NCI-H774 (cell line): Measurements from ENCODE around the gene BSN.

Source experiments
- DNase-seq: peaks from one replicate; lab custom pipeline; 2025; lab: John Stamatoyannopoulos, UW

Gene BSN

DNA sequence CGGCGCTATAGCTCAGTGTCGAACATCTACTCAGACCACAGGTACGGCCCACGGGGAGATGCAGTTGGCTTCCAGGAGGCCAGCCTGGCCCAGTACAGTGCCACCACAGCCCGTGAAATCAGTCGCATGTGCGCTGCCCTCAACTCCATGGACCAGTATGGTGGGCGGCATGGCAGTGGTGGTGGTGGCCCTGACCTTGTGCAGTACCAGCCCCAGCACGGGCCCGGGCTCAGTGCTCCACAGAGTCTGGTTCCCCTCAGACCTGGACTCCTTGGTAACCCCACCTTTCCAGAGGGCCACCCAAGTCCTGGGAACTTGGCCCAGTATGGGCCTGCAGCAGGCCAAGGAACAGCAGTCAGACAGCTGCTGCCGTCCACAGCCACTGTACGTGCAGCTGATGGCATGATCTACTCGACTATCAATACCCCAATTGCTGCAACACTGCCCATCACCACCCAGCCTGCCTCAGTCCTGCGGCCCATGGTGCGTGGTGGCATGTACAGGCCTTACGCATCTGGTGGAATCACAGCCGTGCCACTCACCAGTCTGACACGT, 101.5 kb downstream of the BSN start:
- DNase-seq: no peak

DNA sequence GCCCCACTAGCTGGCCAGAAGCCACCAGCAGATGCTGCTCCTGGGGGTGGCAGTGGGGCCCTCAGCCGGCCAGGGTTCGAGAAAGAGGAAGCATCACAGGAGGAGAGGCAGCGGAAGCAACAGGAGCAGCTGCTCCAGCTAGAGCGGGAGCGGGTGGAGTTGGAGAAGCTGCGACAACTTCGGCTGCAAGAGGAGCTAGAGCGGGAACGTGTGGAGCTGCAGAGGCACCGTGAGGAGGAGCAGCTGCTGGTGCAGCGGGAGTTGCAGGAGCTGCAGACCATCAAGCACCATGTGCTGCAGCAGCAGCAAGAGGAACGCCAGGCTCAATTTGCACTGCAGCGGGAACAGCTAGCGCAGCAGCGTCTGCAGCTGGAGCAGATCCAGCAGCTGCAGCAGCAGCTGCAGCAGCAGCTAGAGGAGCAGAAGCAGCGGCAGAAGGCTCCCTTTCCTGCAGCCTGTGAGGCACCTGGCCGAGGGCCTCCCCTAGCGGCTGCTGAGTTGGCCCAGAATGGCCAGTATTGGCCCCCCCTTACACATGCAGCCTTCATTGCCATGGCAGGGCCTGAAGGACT, 102.3 kb downstream of the BSN start:
- no peak for DNase-seq

DNA sequence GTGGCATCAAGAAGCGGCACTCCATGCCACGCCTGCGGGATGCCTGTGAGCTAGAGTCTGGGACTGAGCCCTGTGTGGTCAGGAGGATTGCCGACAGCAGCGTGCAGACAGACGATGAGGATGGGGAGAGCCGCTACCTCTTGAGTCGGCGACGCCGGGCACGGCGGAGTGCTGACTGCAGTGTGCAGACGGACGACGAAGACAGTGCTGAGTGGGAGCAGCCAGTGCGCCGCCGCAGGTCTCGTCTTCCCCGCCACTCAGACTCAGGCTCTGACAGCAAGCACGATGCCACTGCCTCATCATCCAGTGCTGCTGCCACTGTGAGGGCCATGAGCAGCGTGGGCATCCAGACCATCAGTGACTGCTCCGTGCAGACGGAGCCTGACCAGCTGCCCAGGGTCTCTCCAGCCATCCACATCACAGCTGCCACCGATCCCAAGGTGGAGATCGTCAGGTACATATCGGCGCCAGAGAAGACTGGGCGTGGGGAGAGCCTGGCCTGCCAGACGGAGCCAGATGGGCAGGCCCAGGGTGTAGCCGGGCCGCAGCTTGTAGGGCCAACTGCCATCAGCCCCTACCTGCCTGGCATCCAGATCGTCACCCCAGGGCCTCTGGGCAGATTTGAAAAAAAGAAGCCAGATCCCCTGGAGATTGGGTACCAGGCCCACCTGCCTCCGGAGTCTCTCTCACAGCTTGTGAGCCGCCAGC, 103.1 kb downstream of the BSN start:
- DNase-seq: no peak

DNA sequence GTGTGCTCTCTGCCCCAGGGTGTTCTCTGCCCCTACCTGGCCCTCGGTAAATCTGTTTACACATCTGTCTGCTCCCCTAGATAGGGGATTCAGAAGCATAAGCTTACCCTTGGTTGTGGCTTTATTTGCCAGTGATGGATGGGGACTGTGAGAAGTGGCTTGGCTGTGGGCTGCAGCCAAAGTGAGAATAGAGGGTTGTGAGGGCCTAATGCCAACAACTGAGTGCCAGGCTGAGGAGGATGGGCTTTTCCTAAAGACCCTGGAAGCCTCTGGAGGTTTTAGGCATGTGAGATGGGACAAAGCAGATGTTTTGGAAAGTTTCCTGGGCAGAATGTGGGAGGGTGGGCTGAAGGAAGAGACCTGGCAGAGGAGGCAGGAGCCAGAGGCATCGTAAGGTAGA, 104.4 kb downstream of the BSN start:
- DNase-seq: no peak

DNA sequence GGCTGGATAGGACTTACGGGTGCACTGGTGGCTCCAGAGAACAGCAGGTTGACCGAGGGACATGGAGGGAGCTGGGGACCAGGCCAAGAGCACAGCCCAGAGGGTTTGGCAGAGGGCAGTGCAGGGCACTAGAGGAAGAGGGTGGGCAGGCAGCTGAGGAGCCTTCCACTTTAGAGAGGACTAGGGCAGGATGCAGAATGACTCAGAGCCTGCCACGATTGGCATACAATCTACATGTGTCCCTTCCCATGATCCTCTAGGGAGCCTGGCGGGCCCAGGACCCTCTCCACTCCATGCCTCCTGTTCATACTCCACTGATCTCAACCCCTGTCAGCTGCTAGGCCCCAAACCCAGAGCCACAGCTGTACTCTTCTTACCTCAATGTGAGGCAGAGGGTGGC, 105.5 kb downstream of the BSN start:
- DNase-seq: no peak

DNA sequence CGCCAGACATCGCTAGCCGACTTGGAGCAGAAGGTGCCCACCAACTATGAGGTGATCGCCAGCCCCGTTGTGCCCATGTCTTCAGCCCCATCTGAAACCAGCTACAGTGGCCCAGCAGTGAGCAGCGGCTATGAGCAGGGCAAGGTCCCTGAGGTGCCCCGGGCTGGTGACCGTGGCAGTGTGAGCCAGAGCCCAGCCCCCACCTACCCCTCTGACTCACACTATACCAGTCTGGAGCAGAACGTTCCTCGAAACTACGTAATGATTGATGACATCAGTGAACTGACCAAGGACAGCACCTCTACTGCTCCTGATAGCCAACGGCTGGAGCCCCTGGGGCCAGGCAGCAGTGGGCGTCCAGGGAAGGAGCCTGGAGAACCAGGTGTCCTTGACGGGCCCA, 107.0 kb downstream of the BSN start:
- DNase-seq: no peak

DNA sequence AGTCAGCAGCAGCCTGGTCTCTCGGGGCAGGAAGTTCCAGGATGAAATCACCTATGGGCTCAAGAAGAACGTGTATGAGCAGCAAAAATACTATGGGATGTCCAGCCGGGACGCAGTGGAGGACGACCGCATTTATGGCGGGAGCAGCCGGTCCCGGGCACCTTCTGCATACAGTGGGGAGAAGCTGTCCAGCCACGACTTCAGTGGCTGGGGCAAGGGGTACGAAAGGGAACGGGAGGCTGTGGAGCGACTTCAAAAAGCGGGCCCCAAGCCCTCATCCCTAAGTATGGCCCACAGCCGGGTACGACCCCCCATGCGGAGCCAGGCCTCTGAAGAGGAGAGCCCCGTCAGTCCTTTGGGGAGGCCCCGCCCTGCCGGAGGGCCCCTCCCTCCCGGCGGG, 107.7 kb downstream of the BSN start:
- no peak for DNase-seq

DNA sequence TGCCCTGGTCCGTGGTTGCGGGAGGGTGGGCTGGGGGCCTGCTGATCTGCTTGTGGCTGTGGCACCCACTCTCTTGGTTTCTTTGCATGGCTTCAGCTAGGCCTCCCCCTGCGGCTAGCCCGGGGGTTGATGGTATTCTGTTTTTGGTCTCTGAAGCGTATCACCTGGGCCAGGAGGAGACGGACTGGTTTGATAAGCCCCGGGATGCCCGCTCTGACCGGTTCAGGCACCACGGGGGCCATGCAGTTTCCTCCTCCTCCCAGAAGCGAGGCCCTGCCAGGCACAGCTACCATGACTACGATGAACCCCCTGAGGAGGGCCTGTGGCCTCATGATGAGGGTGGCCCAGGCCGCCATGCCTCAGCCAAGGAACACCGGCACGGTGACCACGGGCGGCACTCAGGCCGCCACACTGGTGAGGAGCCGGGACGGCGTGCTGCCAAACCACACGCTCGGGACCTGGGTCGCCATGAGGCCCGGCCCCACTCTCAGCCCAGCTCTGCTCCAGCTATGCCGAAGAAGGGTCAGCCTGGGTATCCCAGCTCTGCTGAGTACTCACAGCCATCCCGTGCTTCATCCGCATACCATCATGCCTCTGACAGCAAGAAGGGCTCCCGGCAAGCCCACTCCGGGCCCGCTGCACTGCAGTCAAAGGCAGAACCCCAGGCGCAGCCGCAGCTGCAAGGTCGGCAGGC, 108.6 kb downstream of the BSN start:
- no peak for DNase-seq

DNA sequence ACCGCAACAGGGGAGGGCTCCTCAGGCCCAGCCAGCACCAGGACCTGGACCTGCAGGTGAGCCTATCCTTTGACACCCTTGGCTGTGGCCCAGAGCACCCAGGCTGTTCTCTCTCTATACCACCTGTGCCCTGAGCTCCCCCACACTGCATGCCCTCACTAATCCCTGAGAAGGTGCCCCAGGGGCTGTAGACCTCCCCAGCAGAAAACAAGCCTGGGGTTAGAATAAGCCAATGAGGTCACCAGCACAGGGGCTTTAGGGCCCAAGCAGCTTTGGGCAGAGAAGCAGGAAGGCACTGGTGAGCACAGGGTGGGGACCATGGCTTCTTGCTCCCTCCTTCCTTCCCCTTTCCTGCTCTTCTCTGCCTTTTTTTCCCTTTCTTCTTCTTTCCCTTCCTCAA, 109.6 kb downstream of the BSN start:
- DNase-seq: no peak

DNA sequence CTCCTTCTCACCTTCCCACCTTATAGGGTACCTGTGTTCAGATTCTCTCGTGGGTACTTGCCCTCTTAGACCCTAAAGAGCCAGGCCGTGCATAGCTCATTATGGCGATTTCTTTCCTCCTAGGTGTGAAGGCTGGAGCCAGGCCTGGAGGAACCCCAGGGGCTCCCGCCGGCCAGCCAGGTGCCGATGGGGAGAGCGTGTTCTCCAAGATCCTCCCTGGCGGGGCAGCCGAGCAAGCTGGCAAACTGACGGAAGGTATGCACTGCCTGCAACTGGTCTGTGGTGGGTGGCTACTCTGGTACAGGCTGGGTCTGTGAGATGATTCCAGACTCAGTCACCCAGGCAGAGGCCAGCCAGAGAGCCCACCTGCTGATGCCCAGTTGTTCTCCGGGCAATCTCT, 110.0 kb downstream of the BSN start:
- DNase-seq: no peak

DNA sequence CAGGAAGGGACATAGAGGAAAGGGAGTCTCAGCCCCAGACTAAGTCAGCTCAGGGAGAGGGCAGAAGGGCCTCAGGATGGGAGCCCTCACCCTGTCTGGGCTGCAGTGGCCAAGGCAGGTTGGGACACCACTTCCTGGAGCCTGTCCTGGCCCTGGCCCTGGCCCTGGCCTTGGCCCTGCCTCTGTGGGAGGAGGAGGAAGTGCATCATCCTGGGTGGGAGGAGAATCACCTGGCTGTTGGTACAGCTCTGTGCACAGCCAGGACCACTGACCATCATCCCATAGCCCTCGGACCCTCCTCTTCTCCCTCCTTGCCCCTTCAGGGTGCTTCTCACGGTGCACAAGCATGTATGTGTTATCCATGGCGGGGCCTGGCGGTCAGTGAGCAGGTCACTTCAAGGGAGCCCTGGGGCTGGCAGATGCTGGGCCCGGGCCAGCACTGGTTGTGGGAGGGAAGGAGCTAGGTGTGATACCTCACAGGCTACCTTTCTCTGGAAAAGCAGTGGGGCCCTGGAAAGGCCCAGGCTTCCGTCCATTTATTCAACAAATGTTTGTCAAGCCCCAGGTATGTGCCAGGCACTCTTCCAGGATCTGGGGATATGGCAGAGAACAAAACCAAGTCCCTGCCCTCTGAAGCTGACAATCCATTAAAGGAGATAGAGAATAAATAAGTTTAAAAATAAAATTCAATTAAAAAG, 111.7 kb downstream of the BSN start:
- DNase-seq: no peak

DNA sequence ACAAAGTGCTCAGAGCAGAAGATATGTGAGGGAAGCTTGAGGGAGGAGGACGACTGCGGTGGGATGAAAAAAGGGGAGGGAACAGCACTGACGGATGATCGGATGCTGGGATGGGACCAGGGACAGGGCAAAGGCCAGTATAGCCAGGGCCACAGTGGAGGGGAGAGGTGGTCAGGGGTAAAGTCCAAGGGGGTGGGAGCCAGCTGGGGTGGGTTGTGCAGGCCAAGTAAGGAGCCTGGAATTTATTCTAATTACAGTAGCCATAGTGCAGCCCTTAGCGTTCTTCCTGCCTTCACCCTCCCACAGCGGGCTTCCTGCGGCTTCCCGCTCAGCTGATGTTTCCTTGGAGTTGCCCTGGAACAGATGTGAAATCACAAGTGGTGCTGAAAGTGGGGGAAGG, 112.3 kb downstream of the BSN start:
- no peak for DNase-seq

DNA sequence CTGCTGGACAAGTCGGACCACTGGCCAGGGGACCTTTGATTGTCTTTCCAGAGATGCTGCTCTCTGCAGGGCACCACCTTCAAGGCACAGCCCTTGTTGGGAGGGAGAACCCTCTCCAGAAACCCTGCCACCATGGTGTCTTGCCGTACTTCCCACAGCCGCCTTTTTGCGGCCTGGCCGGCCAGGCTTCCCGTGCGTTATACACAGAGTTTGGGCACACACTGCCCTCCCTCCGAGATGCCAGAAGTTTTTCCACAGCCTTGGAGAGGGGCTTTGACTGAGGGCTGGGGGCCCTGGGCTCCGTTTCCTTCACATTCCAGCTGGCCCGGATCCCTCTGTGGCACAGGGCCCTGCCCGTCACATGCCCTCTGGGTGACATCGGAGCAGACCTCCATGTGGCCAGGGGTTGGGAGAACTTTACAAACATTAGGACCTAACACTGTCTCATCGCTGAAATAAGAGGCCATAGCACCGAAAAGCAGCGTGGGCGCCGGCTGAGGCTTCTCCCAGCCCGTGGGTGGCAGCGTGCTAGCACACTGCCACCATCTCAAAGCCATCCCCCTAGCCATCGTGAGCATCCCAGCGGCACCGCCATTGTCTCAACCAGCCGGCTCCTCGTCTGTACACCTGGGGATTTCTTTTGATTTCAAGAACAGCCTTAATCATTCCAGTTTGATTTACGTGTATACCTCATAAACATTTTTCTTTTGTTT, 113.6 kb downstream of the BSN start:
- DNase-seq: no peak

DNA sequence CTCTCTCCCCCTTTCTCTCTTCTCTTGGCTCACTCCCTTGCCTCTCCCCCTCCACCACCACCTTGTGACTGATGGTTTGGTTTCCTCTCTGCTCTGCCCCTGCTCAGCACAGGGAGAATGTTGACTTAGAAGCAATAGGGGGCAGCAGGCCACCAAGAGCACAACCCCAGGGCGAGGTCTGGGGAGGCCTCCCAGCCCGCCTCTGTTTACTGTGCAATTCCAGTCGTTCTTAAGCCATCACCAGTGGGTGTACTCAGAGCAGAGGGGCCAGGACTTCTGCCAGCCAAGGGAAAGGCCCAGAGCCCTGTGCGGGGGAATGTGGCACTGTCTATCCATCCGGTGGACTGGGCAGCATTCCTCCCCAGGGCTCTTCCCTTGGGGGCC, 114.1 kb downstream of the BSN start:
- DNase-seq: no peak

DNA sequence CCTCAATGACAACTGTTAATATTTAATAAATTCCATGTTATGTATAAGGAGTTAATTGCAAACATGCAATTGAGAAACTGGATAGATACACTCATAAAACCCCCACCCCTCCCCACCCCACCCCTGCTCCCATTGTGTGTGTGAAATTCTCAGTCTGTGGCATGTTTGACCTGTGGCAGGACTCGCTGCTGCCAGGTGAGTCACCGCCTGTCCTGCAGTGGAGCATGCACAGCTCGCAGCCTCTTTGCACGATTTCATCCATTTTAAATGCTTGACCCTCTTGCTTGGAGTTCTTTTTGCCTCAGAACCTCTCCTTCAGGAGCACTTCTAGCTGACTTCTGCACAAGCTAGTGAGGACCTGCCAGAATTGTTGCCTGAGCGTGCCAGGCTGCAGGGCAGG, 114.6 kb downstream of the BSN start:
- DNase-seq: no peak

DNA sequence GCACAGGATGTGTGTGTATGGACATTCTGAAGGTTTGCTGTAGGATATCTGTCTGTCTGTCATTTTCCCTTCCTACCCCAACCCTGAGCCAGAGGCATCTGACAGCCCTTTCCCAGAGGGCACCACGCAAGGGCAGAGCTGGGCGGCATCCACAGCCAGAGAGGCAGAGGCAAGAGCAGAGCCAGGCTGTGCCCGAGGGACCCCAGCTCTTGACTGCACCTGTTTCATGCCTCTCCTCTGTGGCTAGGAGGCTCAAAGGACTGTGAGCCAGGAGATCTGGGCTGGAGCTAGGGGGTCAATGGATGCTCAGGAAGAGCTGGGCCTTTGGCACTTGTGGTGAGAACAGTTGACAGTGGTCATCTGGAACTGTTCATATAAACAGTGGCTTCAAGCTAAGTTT, 115.1 kb downstream of the BSN start:
- DNase-seq: no peak

DNA sequence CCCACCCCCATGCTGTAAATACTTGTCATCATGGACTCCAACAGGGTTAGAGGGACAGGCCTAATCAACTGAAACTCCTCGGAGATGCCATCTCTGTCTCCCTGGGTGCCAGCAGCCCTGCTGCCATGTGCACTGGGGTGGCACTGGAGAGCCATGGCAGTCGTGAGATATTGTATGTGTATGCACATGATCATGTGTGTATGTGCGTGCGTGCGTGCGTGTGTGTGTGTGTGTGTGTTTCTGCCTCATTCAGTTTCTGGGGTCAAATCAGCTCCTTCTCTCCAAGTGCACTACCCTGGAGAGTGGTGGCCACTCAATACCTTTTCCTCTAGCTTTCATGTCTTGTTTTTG, 116.6 kb downstream of the BSN start:
- DNase-seq: no peak

DNA sequence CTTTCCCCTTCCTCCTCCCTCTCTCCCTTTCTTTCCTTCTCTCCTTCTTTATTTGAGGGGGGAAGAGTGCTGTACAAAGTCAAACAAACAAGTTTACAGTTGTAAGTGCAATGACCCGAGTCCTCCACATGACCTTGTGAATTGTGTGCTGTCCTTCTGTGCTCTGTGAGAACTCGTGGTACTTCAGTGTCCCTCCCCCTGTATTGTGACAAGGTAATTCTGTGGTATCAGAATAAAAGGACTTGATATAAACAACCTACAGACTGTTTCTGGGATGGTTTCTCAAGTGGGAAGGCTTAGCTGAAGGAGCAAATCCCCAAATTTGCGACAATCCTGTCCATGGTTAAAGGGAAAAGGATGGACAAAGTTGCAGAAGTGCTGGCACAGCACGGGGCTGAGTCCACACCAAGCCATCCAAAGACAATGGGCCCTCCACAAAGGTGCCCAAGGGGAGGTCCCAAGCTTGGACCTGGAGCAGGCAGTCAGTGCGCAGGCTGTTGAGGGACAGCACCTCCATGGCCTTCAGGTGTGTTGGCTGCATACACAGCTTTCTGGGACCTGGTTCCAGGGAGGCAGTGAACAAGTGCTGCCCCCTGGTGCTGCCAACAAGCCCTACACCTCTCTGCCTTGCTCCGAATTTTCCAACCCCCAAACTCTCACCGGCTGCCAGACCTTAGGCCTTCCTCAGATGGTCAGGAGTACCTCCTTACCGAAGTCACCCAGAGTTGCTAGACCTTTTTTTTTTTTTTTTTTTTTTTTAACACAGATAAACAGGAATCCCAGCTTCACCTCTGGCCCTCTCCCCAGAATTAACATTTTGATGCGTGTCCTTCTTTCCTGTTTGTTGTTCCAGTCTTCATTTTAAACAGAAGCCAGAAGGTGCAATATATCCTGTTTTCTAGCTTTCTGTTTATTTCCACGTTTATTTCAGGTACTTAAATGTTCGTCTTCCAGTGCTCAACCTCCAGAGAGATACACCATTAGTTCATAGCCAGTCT, 117.3 kb downstream of the BSN start:
- DNase-seq: no peak

DNA sequence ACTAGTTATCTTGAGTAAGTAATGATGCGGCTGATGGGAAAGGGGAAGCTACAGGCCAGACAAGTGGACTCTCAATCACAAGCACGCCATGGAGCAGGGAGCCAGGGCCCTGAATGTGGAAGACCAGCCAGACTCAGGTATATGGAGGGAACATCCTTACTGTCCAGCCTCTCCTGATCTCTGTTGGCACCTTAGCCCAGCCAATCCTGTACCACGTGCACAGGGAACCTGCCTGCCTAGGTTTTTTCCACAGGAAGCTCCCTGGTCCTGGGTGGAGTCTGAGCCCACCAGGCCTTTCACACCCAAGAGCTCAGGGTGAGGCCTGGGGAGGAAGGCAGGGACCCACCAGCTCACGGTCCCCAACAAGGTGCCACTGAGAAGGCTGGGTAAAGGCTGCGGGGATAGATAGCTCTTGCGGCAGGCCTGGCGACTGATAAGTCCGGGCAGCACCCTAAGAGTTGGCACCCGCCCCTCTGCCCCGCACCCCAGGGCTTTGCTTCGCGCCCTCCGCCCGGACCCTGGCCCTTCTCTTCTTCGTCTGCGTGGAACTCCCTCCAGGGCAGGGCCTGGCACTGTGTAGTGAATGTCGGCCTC, 118.9 kb downstream of the BSN start:
- DNase-seq: no peak

DNA sequence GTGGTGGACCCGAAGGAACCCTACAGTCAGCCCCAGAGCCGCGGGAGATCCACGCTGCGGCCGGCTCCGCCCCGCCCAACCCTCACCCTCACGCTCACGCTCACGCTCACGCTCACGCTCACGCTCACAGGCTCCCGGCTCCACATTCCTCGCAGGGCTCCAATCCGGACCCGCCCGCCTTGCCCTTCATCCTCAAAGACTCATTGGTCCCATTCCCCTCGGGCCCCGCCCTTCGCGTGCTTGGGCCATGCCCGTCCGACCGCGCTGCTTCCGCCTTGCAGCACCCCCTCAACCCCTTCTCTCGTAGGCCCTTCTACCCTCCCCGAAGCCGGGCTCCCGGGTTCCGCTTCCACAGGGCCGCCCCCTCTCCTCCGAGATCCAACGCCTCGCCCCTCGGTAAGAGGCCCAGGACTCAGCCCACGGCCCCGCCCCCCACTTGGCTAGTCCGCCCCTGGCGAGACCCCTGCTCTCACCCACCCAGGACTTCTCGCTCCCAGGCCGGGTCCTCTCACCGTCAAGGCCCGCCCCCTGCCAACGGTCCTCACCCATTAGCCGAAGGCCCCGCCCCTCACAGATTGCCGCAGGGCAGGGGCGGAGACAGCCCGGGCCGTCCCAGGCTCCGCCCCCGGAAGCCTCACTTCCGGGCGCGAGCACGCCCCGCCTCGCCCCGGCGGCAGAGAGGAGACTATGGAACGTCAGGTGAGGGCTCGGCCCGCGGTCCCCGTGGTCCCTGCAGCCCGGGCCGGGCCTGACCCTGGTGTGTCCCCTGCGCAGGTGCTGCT, 119.6 kb downstream of the BSN start, which contains the start of gene APEH:
Gene APEH (plus strand): TSS at position 637 of the 782 bp plus-strand sequence. CDS start 51 bp downstream, at position 688.
- DNase-seq: no peak
